HG03558 (cell line): Measurements from ENCODE around the gene ATP5PD.
"Not testable (repeated sequence)": the region's sequence is repeated elsewhere in the genome, so short reads cannot be mapped to it uniquely, and the experiment has no call there.

ENCODE experiments used
- ATAC-seq: cut with Tn5 transposase; IDR thresholded peaks from one replicate; pipeline ENCODE4 v1.9.1; 2021; ENCODE audit warnings: moderate number of reproducible peaks; ENCODE audit not compliant: unreplicated experiment; ENCODE audit errors: extremely low read depth

The ATP5PD gene

GRCh38 chr17:75026650-75027049 is 20.1 kb downstream of the ATP5PD start:
- not testable (repeated sequence) for ATAC-seq

- ATAC-seq: not testable (repeated sequence)
Measured at GRCh38 chr17:75025398-75025734, 21.4 kb downstream of the ATP5PD start.

GRCh38 chr17:75024686-75025397 is 21.9 kb downstream of the ATP5PD start:
- ATAC-seq: no peak

GRCh38 chr17:75020331-75021110 is 26.2 kb downstream of the ATP5PD start:
- no peak for ATAC-seq

- no peak for ATAC-seq
Measured at GRCh38 chr17:75019710-75020109, 27.1 kb downstream of the ATP5PD start.

GRCh38 chr17:75019146-75019545 is 27.6 kb downstream of the ATP5PD start:
- no peak for ATAC-seq

GRCh38 chr17:75013092-75013559 is 33.6 kb downstream of the ATP5PD start:
- ATAC-seq: no peak

- peak; percentile 65 for ATAC-seq
Measured at GRCh38 chr17:75012346-75013091, 34.2 kb downstream of the ATP5PD start, which contains the start of gene MRPL58. TSS of gene MRPL58 (plus strand) at chr17:75012670. CDS start at chr17:75012687, 17 bp downstream.

- ATAC-seq: no peak
Measured at GRCh38 chr17:75012096-75012345, 34.7 kb downstream of the ATP5PD start.

- no peak for ATAC-seq
Measured at GRCh38 chr17:75011401-75012095, 35.2 kb downstream of the ATP5PD start.

GRCh38 chr17:75010683-75011400 is 35.9 kb downstream of the ATP5PD start:
- no peak for ATAC-seq

GRCh38 chr17:75009139-75009724 is 37.5 kb downstream of the ATP5PD start:
- ATAC-seq: no peak

GRCh38 chr17:75008373-75008772 is 38.4 kb downstream of the ATP5PD start:
- ATAC-seq: no peak

GRCh38 chr17:75006653-75007052 is 40.1 kb downstream of the ATP5PD start:
- no peak for ATAC-seq

GRCh38 chr17:75006084-75006483 is 40.7 kb downstream of the ATP5PD start:
- ATAC-seq: not testable (repeated sequence)

GRCh38 chr17:75005291-75005690 is 41.5 kb downstream of the ATP5PD start:
- ATAC-seq: no peak

- ATAC-seq: no peak
Measured at GRCh38 chr17:75004371-75004770, 42.4 kb downstream of the ATP5PD start.

GRCh38 chr17:75003957-75004355 is 42.8 kb downstream of the ATP5PD start:
- no peak for ATAC-seq
